Body of pancreas (tissue), 4 donors: Measurements from ENCODE around the gene P3H2.

ENCODE experiments used
- POLR2A ChIP-seq, 3 donors: fragments of 450-650 bp; IDR thresholded peaks; one replicate each; pipeline ENCODE4 v1.6.1; 2016; ENCODE audit warnings: antibody characterized with exemption in 3 of 3, mild to moderate bottlenecking in 2 of 3
- TF ChIP-seq, protein P1 (sequence below), 7 experiments: fragments of 450-650 bp in 4 of 7; fragments of 200-600 bp in 3 of 7; sonication (generic) in 3 of 7; IDR thresholded peaks; one replicate each; pipeline ENCODE4 v1.5.1; 2016 to 2019; ENCODE audit warnings: antibody characterized with exemption in 7 of 7

DNA sequence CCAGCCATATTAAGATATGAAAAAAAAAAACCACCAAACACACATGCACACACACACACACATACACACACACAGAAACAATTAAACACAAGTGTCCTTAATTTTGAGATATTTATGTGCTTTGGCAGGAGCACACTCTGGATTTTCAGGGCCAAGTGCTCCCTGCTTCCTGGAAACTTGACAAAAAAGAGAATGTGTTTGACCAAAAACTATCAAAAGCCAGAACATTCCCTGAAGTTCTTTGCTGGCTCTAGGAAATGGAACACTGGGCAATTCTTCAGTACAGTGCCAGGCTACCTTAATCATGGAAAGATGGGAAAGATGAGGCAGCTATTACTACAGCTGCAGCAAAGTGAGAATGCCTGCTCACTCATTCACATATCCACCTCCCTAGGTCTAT is 44.6 kb downstream of the P3H2 start:
- no peak for TF ChIP-seq POLR2A (IDR thresholded peaks at IDR 0.05)
- TF ChIP-seq, protein P1, sequence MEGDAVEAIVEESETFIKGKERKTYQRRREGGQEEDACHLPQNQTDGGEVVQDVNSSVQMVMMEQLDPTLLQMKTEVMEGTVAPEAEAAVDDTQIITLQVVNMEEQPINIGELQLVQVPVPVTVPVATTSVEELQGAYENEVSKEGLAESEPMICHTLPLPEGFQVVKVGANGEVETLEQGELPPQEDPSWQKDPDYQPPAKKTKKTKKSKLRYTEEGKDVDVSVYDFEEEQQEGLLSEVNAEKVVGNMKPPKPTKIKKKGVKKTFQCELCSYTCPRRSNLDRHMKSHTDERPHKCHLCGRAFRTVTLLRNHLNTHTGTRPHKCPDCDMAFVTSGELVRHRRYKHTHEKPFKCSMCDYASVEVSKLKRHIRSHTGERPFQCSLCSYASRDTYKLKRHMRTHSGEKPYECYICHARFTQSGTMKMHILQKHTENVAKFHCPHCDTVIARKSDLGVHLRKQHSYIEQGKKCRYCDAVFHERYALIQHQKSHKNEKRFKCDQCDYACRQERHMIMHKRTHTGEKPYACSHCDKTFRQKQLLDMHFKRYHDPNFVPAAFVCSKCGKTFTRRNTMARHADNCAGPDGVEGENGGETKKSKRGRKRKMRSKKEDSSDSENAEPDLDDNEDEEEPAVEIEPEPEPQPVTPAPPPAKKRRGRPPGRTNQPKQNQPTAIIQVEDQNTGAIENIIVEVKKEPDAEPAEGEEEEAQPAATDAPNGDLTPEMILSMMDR (IDR thresholded peaks at IDR 0.05): no peak
